Thymus (tissue), 11 donors: ENCODE measurements around the gene BMPR1B. TPM values are rescaled to one million over a fixed set of nuclear protein-coding genes. Genes with fewer than 3 reads are reported as not detected.

Source experiments
- DNase-seq, 9 donors: peaks; one replicate each; pipeline ENCODE4 v3.0.0-alpha.2; 2013; ENCODE audit warnings: low spot score in 9 of 9, low read depth in 6 of 9, missing footprints in 1 of 9
- H3K27ac ChIP-seq, 2 donors: one replicate each; pipeline ENCODE4 v1.5.1; 2013; ENCODE audit warnings: control low read depth in 1 of 2, low read depth in 1 of 2, low read length in 1 of 2, mild to moderate bottlenecking in 1 of 2, moderate library complexity in 1 of 2
- H3K27me3 ChIP-seq, 2 donors: one replicate each; pipeline ENCODE4 v1.5.1; 2013; ENCODE audit warnings: low read length in 1 of 2; ENCODE audit not compliant: control insufficient read depth in 2 of 2, insufficient read depth in 1 of 2
- H3K36me3 ChIP-seq, 2 donors: one replicate each; pipeline ENCODE4 v1.5.1; 2013; ENCODE audit warnings: low read length in 1 of 2, mild to moderate bottlenecking in 1 of 2, moderate library complexity in 1 of 2; ENCODE audit not compliant: control insufficient read depth in 2 of 2, insufficient read depth in 2 of 2
- H3K4me1 ChIP-seq, 2 donors: one replicate each; pipeline ENCODE4 v1.5.1; 2013; ENCODE audit warnings: low read length in 2 of 2; ENCODE audit not compliant: control insufficient read depth in 2 of 2, insufficient read depth in 2 of 2
- H3K4me3 ChIP-seq, 2 donors: one replicate each; pipeline ENCODE4 v1.5.1; 2013; ENCODE audit warnings: low read length in 2 of 2, control low read depth in 1 of 2, mild to moderate bottlenecking in 1 of 2
- H3K9me3 ChIP-seq, 2 donors: one replicate each; pipeline ENCODE4 v1.5.1; 2013; ENCODE audit warnings: low read length in 1 of 2, mild to moderate bottlenecking in 1 of 2; ENCODE audit not compliant: control insufficient read depth in 2 of 2, insufficient read depth in 1 of 2
- WGBS: extraction: QIAGEN DNeasy Blood & Tissue Kit; methylation state at CpG from one replicate; pipeline ENCODE4 v1.1.7; 2013; 5-methylcytosine and 5-hydroxymethylcytosine counted together
- polyA plus RNA-seq: library from polyadenylated mRNA; stranded (reverse); fragments of 200-250 nt; gene quantifications from one replicate; pipeline ENCODE4 v1.2.3, GENCODE V29; 2013
- total RNA-seq: library from RNA; stranded (reverse); fragments of 120-200 nt; gene quantifications from one replicate; pipeline ENCODE4 v1.2.4, GENCODE V29; 2013
- donor health status: healthy.

BMPR1B gene
- total and polyA plus RNA-seq, 2 donors, result 2.2 to 12.5 TPM

DNA sequence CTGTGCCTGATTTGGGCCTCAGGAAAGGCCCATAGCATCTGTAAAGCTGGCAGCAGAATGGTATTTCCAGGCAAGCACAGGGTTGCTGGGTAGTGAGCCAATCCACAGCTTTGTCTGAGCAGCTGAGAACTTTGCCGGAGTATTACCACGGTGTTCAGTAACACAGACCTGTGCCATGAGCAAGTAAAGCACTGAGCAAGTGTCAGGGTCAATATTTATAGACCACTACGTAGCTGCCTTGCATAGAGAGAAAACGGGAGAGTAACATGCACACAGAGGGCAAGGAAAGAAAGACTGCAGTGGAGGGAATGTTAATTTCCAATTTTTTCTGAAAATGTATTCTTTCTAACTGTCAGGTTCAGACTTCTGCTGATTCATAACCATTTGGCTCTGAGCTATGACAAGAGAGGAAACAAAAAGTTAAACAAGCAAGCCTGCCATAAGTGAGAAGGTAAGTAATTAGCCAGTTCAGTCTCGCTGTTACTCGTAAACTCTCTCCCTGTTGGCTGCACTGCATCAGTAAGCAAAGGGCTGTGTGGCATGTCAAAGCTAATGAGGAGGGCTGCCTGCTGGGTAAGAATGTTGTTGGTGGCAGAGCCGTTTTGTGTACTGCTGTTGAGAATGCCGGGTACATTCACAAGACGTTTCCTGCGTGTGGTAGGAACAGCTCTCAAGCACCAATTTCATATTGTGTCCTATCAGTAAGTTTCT lies 238.1 kb downstream of the BMPR1B start:
- WGBS, result 8% methylated on average over 10 of the region's 10 CpGs
- Histone ChIP-seq H3K4me3 (peak overlapping the region in 1 of 2 donors; percentile 36), H3K27me3 (no peaks in the 10 kb centered on the region), H3K36me3 (no peaks in the 10 kb centered on the region), H3K9me3 (no peaks in the 10 kb centered on the region), H3K27ac (peak overlapping the region; percentile 67 to 71), H3K4me1 (peaks cover 6 to 11% of the 10 kb centered on the region in 2 donors)
- peak in 5 of 9 donors; percentile 16 to 69 (median 34) for DNase-seq

DNA sequence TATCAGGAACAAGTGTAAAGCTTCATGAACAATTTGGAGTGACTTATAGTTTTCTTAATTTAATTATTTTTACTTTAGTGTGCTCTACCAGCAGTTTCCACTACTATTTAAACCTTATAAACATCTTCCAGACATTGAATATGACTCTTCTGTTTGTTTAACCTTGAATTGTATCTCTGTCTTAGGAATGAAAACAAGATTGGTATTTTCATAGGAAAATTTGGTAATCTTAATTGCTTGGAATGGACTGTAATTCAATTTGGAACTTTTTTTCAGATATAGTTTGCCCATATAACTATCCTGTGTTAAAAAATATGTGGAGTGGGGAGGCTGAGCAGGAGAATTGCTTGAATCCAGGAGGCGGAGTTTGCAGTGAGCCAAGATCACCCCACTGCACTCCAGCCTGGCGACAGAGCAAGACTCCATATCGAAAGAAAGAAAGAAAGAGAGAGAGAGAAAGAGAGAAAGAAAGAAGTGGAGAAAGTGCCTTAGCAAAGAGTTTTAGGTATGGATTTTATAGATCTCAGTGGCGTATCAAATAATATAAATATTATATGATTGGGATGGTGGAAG lies 242.4 kb downstream of the BMPR1B start:
- Histone ChIP-seq H3K27me3 (no peaks in the 10 kb centered on the region), H3K4me3 (no peak overlapping the region), H3K4me1 (peaks cover 3 to 8% of the 10 kb centered on the region in 2 donors), H3K27ac (no peak overlapping the region), H3K9me3 (no peaks in the 10 kb centered on the region), H3K36me3 (no peaks in the 10 kb centered on the region)
- DNase-seq, result no peak
- 92% methylated on average over 4 of the region's 4 CpGs for WGBS

DNA sequence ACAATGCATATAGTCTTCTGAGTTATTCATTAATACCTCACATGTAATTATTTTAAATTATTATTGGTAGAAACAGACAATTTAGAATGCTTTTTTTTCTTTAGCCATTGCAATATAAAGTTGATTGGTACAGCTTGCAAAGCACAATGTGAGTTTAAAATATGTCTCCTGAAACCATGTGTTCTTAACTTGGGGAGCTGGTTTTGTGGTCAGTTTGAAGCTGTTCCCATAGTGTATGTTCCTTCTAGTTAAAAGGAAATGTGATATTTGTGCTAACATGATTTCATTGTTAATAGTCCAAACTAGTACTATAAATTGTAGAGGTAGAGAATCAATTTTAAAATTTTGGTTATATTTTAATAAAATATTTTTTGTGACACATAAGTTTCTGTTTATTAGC lies 247.2 kb downstream of the BMPR1B start:
- H3K4me1 ChIP-seq, result peaks cover 3 to 4% of the 10 kb centered on the region in 2 donors
- no peaks in the 10 kb centered on the region for H3K36me3 ChIP-seq
- H3K4me3 ChIP-seq, result no peak overlapping the region

DNA sequence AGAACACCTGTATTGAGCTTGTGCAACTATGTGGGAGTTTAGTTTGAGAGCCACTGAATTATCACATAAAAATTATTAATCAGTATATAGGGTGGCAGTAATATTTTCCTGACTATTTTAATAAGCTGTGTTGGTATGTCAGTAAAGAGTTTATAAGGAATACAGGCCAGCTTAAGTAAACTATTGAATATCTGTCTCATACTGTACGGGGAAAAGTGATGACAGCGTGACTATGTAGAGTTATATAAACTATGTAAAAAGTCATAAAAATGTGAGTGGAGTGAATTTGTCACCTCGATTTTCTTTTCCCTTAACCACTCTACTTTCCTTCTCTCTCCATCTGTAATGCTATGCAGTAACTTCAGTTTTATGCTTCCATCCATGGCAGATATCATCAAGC lies 250.2 kb downstream of the BMPR1B start:
- 97% methylated on average over 3 of the region's 3 CpGs for whole genome bisulfite sequencing
- Histone ChIP-seq H3K4me3 (no peak overlapping the region), H3K4me1 (peaks cover 3 to 4% of the 10 kb centered on the region in 2 donors), H3K27me3 (no peaks in the 10 kb centered on the region), H3K36me3 (no peaks in the 10 kb centered on the region), H3K9me3 (no peaks in the 10 kb centered on the region), H3K27ac (no peak overlapping the region)
- no peak for DNase-seq

More for the DNA sequence above, 247.2 kb downstream of the BMPR1B start:
- peak in 2 of 9 donors; percentile 24 to 58 for DNase-seq
- Histone ChIP-seq H3K27me3 (no peaks in the 10 kb centered on the region), H3K9me3 (no peaks in the 10 kb centered on the region), H3K27ac (no peak overlapping the region)

DNA sequence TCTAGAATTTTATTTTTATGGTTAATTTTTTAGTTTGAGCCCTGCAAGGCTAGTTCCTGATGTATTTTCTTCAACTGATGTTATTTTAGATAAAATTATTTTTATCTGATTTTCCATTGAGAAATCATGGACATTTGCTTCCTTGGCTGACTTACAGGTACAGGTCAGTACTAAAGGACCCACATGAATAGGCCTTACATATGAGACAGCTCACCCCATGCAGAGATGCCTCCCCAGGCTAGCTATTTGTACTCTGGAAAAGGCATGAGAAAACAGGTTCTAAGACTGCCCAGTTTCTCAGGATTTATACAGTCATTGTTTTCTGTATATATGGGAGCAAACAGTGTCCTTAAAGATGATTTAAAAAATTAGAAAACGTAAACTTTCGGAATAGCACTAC lies 255.5 kb downstream of the BMPR1B start:
- Histone ChIP-seq H3K36me3 (no peaks in the 10 kb centered on the region), H3K27ac (no peak overlapping the region), H3K4me3 (no peak overlapping the region), H3K4me1 (peaks cover 17 to 23% of the 10 kb centered on the region in 2 donors), H3K27me3 (no peaks in the 10 kb centered on the region), H3K9me3 (no peaks in the 10 kb centered on the region)
- no peak for DNase-seq
- WGBS, result 97% methylated on average over 2 of the region's 2 CpGs

DNA sequence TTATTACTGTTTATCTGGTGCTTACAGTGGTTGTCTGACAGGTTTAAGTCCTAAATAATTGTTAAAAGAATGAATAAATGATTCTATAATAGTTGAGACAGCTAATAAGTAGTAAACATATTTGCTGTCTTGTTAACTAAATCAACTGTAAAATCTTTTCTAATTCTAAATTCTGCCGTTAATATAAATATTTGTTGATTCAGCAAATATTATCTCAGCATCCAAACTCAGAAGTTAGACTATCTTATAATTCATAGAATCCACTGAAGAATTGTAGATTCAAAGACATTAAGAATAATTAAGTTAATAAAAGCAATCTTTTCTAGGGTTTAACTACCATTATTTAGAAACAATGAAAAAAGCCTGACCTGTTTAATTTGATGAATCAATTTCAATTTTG lies 256.3 kb downstream of the BMPR1B start:
- Histone ChIP-seq H3K27me3 (no peaks in the 10 kb centered on the region), H3K4me1 (peaks cover 21 to 29% of the 10 kb centered on the region in 2 donors), H3K4me3 (no peak overlapping the region), H3K36me3 (no peaks in the 10 kb centered on the region), H3K27ac (no peak overlapping the region), H3K9me3 (no peaks in the 10 kb centered on the region)
- DNase-seq, result no peak
- 98% methylated on average over 1 of the region's 1 CpG for WGBS

DNA sequence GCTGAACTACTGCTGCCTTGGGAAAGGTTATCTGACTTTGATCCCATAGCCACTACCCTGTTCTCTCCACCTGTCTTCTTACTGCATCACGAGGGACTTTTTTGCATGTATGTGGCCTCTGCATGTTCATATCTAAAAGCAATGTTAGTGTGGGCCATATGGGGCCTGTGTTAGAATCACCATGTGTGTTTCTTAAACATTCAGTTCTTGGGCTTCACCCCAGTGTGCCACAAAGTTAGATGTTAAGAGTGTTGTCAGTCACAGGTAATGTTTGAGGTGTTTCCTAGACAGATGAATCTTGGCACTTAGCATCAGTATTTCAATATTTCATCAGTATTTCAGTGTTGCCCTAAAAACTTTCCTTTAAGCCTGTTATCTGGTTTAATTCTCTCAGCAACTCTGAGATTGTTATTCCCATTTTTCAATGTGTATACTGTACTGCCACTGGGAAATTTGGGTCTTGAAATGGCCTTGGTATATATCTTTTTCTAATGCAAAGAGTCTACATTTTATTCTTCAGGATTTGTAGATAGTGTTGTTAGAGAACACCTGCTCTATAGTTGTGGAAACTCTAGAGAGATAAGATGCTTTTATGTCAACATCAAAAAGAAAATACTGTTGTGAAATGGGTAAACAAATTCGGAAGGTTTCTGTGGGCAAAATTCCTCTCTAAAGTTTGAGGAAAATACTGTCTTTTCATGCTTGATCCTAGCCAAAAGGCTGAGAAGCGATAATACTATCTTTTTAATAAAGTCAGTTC lies 259.7 kb downstream of the BMPR1B start:
- H3K4me3 ChIP-seq, result no peak overlapping the region
- DNase-seq, result peak in 6 of 9 donors; percentile 27 to 74 (median 48)
- H3K27me3 ChIP-seq, result no peaks in the 10 kb centered on the region
- no peaks in the 10 kb centered on the region for H3K9me3 ChIP-seq
- peaks cover 21 to 29% of the 10 kb centered on the region in 2 donors for H3K4me1 ChIP-seq
- no peaks in the 10 kb centered on the region for H3K36me3 ChIP-seq
- WGBS, result 24% methylated on average over 3 of the region's 3 CpGs
- H3K27ac ChIP-seq, result peak overlapping the region; percentile 80 to 88

DNA sequence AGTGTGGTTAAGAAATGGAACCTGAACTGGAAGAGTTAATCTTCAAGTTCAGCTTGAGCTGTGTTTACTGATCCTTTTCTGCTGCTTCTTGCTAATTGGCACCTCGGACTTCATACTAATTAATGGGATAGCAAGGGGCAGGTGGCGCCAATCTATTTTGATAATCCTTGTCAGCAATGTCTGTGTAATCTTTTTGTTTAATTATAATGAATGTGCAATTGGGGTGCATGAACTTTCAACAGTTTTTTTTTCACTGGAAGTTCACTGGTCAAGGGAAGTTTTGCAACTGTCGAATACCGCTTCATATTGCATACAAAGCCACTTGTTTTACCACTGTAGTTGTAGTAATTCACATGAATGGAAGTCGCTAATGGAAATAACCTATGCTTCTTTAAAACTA lies 261.0 kb downstream of the BMPR1B start:
- no peak overlapping the region for H3K4me3 ChIP-seq
- no peaks in the 10 kb centered on the region for H3K27me3 ChIP-seq
- peaks cover 21 to 29% of the 10 kb centered on the region in 2 donors for H3K4me1 ChIP-seq
- 91% methylated on average over 5 of the region's 5 CpGs for WGBS
- DNase-seq, result no peak
- no peaks in the 10 kb centered on the region for H3K36me3 ChIP-seq
- H3K27ac ChIP-seq, result no peak overlapping the region
- H3K9me3 ChIP-seq, result no peaks in the 10 kb centered on the region

DNA sequence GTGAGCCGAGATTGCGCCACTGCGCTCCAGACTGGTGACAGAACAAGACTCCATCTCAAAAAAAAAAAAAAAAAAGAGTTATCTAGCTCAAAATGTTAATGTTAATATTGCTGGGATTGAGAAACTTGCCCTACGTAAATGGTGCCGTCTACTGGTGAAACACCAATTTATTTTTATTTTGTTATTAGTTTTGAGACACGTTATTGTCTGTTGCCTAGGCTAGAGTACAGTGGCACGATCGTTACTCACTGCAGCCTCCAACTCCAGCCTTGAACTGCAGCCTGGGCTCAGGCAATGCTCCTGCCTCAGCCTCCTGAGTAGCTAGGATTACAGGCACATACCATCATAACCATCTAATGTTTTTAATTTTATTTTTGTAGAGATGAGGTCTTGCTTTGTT lies 262.8 kb downstream of the BMPR1B start:
- no peaks in the 10 kb centered on the region for H3K27me3 ChIP-seq
- no peaks in the 10 kb centered on the region for H3K9me3 ChIP-seq
- WGBS, result 98% methylated on average over 8 of the region's 8 CpGs
- peaks cover 15 to 20% of the 10 kb centered on the region in 2 donors for H3K4me1 ChIP-seq
- H3K36me3 ChIP-seq, result no peaks in the 10 kb centered on the region
- no peak overlapping the region for H3K4me3 ChIP-seq
- DNase-seq, result no peak
- H3K27ac ChIP-seq, result no peak overlapping the region
